Measurements from ENCODE around the gene EFCAB11.

EFCAB11 gene

GRCh38 chr14:89957376-89957775, 2.8 kb upstream of the EFCAB11 start:
- DNase-seq (ENCODE audit: low read depth), result no peak

GRCh38 chr14:89956661-89957009, 2.1 kb upstream of the EFCAB11 start:
- DNase-seq (ENCODE audit: low read depth), result no peak

DNA sequence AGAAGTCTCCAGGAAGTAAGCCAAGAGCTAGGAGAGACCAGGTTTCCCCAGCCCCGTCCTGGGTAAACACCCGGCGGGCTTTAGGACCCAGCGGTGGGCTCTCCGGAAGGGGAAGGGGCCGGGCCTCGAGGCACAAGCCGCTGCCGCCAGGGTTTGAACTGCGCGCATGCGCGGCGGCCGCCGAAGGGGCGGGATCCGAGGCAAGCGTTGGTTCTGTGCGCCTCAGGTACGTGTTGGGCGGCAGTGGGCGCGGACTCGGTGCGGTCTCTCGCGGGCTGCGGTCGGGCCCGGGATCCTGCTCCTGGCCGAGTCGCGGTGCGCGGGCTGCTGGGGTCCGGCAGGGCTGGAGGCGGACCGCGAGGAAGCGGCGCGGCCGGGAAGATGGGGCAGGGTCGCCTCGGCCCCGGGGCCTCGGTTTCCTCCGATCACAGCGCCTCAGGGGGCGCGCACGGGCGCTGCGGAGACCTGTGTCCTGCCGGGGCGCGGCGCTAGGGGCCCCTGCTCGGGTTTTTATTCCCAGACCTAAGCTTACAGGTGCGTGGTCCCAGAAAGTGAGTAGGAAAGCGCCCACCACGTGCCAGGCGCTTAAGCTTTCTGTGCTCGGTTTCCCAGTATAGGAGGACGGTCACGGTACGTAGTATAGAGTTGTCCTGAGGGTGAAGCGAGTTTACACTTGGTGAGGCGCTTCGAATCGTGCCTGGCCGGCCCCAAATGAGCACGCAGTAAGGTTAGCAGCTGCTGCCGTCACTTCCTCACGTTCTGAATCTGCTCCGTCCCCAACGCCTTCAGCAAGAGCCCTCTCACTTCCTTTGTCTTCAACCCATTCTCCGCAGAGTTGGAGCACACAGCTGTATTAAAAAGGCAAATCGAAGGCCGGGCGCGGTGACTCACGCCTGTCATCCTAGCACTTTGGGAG, 1.5 kb upstream of the EFCAB11 start, which contains the start of gene TDP1:
TSS of gene TDP1 (plus strand) at position 183 of the 916 bp plus-strand sequence. CDS start 7,188 bp downstream, outside the sequence.
- DNase-seq (ENCODE audit: low read depth), result peak; percentile 97

DNA sequence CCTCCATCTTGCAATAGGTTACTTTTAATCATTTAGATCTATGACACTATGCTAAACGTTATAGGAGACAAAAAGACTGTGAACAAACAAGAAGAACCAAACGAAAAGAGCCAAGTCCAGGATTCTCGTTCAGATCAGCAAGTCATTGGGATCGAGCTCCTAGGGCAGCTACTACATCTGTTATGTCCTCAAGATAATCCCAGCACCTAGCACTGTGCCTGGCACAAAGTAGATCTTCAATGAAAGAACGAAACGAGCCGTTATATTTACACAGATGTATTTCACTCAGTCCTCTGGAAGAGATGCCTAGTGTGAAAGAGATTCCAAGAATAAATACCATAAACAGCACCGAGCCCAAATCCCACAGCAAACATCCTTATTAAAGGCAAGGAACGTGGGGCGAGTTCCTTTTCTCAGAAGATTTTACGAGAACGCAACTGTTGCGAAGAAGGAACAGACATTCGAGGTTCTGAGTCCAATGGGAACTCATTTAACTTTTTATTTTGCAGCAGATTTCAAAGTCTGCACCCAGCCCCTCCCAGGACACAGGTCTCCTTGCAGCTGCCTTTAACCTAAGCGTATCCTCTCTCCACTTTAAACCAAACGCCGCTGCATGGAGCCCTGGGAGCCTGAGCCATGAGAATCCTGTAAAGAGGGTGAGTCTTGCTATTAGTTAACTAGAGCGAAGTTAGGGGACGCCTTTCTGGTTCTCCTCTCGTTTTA, 653 bp upstream of the EFCAB11 start:
- no peak for DNase-seq (ENCODE audit: low read depth)

- DNase-seq (ENCODE audit: low read depth), result no peak
These were observed 928 bp downstream of the EFCAB11 start for GRCh38 chr14:89953602-89954001.

- no peak for DNase-seq (ENCODE audit: low read depth)
These were observed 2.0 kb downstream of the EFCAB11 start for GRCh38 chr14:89952576-89952975.

GRCh38 chr14:89947344-89947743, 7.2 kb downstream of the EFCAB11 start:
- DNase-seq (ENCODE audit: low read depth), result no peak

- no peak for DNase-seq (ENCODE audit: low read depth)
These were observed 12.6 kb downstream of the EFCAB11 start for GRCh38 chr14:89941830-89942377.

DNA sequence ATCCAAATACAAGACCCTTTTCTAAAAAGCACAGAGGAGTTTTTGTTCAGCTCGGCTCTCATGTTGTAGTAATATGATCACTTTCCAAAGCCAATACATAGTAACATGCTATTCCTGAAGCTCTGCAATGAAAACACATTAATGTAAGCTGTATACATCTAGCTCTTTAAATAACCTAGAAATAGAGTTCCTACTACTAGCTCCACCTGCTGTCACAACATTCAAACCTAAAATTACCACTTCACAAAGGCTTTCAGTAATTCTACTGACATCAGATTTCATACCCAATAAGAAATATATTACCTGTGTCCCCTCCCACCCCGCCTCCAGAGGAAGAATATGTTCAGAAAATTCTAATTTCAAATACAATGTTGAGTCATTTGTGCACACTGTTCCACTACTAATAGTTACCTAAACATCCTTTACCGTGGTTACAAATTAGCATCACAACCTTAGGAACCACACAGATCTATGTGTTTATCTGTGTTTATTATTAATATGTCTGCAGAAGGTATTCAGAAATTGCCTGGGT, 17.8 kb downstream of the EFCAB11 start:
- peak; percentile 18 for DNase-seq (ENCODE audit: low read depth)

- DNase-seq (ENCODE audit: low read depth), result no peak
These were observed 21.5 kb downstream of the EFCAB11 start for GRCh38 chr14:89933002-89933401.

GRCh38 chr14:89927186-89927865, 27.2 kb downstream of the EFCAB11 start:
- DNase-seq (ENCODE audit: low read depth), result no peak

- DNase-seq (ENCODE audit: low read depth), result peak; percentile 43
These were observed 27.8 kb downstream of the EFCAB11 start for GRCh38 chr14:89926694-89927093.

GRCh38 chr14:89924268-89924667, 30.3 kb downstream of the EFCAB11 start:
- DNase-seq (ENCODE audit: low read depth), result no peak

DNA sequence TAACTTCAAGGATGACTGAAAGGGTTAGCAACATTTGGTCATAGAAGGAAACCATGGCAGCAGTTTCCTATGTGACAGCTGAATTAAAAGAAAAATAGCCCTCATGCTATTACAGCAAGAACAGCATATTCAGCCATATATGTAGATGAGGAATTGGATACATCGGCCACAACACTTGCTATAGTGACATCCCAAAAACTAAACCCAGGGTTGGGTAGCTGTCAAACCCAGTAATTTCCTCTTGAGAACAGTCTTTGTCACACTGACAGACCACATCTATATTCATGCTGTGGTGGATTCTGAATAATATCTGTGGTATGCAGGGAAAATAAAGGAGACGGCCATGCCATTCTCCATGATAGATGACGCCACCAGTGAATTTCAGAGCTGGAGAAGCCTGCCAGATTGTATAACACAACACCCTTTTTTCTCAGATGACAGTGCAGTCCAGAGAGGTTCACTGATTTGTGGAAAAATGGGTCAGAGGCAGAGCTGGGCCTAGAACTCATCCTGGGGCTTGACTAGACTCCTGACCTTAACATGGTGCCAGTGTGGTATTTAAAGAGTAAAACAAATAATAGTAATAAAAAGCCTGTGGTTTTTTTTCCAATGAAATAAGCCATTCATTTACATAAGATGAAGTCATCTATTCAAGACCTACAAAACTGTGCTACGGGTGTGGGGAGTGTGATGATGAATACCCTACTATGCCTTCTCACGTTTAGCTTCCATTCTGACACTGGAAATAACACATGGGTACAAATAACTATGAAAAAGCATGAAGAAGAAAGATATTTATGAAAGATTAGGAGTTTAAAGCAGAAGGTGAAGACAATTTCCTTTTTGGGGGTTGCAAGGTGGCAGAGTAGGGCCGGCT, 32.3 kb downstream of the EFCAB11 start:
- DNase-seq (ENCODE audit: low read depth), result peak; percentile 95

DNA sequence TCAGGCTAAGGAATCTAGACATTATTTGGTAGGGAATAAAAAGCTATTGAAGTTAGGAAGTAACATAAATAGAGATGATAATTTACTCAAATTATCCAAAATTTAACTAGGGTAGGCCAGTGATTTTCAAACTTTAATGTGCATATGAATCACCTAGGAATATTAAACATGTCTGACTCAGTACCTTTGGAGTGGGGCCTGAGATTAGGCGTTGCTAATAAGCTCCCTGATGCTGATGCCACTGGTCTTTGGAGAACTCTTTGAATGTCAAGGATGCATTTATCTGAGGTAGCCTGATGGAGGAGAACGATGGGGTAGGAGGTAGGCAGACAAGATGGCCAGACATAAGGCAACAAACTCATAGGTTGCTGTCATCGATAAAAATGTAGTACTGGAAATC, 33.2 kb downstream of the EFCAB11 start:
- peak; percentile 46 for DNase-seq (ENCODE audit: low read depth)

DNA sequence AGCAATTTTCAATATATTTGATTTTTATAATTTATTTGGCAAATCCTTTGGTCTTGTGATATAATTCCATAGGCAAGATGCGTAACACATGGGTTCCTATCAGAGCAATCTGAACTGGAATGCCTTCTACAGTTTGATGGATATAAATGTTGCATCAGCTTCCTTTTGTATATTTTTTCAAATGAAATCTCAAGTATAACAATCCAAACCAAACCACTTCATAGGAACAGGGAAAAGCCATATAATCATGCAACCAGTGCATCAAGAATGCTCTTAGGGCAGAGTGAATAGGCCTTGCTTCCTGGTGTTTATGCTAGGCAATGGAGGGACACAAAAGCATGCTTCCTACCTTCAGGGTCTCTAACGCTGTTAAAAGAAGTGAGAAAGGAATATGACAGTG, 34.5 kb downstream of the EFCAB11 start:
- no peak for DNase-seq (ENCODE audit: low read depth)

GRCh38 chr14:89918721-89919120, 35.8 kb downstream of the EFCAB11 start:
- no peak for DNase-seq (ENCODE audit: low read depth)

GRCh38 chr14:89915114-89915878, 39.2 kb downstream of the EFCAB11 start:
- peak; percentile 75 for DNase-seq (ENCODE audit: low read depth)

DNA sequence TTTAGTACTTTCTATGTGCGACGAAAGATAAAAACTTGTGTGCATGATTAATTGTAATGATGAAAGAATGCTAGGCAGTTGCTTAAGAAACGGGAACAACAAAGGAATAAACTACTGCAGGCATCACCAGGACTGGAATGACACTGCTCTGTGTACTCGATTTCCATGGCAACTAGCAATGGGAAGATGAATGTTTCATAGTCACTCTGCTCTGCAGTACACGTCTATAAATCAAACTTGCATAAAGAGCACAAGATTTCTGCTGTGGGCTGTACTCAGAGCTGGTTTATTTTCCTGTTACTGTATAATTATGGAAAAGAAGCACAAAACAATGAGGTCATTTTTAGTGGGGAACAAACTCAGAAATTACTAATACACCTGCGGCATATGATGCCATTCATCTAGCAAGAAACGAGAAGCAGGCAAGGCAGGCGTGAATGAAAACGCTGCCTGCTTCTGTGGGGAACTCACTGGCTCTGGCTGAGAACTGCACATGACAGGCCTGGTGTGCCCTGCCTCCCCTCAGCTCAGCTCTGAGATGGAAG, 41.8 kb downstream of the EFCAB11 start:
- DNase-seq (ENCODE audit: low read depth), result peak; percentile 96

- no peak for DNase-seq (ENCODE audit: low read depth)
These were observed 42.3 kb downstream of the EFCAB11 start for GRCh38 chr14:89912221-89912620.

Measured in ELR (cell line).